EL (cell line): ENCODE data around the gene N4BP2L2.
A peak's percentile ranks its signal among the peaks of the same experiment; 100 is the strongest.
"Not testable (repeated sequence)": the region's sequence is repeated elsewhere in the genome, so short reads cannot be mapped to it uniquely, and the experiment has no call there.

Experiments used
- DNase-seq: peaks from one replicate; pipeline ENCODE4 v3.0.0-alpha.2; 2016

Gene N4BP2L2

DNA sequence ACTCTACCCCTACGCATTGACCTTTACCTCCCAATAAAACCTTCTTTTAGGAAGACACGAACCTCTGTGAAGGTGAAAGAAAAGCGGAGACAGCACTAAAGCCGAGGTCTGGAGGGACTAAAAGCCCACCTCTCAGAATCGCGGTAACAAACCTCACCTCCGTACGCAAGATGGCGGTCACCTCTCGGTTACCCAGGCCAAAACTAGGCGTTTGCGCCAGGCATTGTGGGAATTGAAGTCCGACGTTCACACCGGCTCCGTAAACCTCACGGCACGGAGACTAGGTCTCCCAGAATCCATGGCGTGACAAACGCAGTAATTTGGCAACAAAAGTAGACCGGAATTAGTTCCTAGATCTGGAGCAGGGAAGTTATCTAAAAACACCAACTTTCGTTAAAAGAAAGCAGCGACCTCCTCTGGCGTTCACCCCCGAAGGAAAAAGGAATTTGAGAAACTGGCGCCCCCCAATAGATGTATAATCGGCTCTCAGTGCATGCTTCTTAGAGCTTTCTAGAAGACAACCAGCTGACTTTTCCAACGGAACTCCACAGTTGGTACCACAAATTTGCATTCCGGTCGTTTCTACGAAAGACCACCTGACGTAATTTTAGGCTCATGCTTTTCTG is at the start of gene N4BP2L2:
N4BP2L2 (minus strand) TSS at position 175 of the 626 bp plus-strand sequence. CDS start 1,768 bp downstream, outside the sequence.
- peak; percentile 97 for DNase-seq

DNA sequence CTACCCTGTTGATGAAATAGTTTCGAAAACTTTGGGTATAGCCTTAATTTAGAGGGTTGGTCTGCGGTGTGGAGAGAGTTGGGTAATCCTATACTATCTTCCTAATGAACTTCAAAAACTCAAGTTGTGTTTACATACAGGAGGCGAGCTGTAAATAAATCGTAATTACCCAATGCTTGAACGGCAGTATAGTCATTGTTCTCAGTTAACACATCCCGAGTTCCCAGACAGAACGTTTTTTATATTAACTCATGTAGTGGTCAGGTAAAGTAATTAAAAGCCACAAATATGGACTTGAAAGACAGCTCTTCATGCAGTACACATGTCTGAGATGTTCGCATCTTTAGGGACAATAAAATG is 49.2 kb upstream of the N4BP2L2 start:
- peak; percentile 15 for DNase-seq

DNA sequence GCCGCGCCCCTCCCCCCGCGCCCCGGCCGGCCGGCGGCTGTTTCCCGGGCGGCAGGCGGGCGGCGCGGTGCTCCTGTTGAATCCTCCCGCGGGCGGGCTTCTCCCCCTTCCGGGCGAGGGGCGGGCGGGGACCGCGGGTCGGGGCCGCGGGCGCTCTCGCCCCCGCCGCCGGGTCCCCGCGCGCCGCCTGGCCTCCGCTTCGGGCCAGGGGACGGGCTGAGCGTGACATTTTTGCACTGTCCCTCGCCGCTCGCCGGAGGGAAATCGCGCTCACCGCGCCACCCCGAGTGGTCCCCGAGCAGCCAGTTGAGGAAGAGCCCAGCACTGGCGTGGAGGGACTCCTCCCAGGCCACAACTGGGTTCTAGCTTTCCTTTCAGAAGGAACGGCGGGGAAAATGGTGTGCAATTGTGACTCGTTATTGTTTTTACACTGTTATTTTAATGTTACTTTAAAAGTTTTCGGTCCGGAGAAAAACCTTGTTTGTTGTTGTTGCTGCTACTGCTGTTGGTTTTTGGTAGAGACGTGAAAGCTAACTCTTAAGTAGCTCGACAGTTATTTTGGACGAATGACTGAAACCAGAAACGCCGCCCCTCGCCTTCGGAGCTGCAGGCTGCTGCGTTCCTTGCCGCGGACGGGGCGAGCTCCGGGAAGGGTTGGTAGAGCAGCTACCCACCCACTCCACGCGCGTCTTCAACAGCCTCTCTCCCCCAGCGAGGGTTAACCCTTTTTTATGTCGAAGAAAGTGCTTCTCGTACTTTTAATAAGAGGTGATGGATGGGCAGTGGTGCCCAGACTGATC is 48.6 kb upstream of the N4BP2L2 start:
- peak; percentile 61 for DNase-seq

DNA sequence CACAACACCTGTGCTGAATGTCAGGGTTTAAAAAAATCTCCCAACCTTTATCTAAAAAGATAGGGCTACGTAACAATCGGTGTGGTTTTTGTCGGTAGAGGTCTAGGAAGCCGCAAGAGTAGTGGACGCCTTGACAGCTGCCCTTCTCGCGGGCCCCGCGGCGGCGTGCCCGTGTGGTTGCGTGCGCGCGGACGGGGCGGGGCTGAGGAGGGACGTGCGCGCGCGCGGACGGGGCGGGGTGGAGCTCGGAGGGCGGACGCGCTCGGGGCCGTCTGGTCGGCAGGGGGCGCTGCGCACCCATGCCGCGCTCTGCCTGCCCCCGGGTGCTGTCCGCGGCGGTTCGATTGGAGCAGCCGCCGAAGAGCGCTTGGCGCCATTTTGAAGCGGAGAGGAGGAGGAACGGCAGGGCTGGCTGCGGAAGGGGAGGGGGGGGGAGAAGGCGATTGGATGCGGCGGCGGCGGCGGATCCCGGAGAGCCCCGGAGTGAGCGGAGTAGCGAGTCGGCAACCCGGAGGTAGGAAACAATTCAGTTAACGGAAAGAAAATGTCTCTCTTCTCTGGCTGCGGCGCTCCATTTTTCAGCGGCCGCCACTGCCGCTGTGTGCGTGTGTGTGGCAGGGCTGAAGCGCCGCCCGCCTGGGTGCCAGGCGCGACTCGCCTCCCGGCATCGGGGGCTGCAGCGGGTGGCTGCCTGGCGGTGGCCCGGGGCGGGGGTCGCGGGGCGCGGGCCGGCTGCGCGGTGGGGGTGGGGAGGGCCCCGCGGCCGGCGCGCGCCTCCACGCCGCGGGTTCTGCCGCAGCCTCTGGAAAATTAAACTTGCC is 47.7 kb upstream of the N4BP2L2 start, which contains the start of gene PDS5B:
PDS5B (plus strand) TSS at position 373 of the 821 bp plus-strand sequence. CDS start 62,321 bp downstream, outside the sequence.
- peak; percentile 94 for DNase-seq

DNA sequence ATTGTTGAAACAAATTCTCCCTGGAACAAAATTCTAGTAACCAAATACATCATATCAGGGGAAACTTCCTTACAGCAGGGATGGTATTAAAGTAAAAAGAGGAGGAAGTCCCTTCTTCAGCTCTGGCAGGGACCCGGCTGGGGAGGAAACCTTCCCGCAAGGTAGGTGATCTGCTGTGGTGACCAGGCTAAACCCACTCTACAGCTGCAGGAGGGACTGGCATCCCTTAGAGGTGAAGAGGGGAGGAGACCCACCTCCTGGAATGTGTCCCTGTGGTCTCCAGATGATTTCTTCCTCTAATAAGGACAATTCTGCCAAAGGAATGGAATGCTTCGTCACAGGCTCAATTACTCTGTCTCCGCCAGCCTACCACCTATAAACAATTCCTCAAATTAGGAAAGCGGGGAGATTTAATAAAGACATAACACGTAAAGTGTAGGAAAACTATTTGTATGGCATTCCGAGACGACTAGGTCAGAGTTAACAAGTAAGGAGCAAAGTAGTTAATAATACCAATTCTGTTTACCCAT is 47.0 kb upstream of the N4BP2L2 start:
- DNase-seq = no peak

DNA sequence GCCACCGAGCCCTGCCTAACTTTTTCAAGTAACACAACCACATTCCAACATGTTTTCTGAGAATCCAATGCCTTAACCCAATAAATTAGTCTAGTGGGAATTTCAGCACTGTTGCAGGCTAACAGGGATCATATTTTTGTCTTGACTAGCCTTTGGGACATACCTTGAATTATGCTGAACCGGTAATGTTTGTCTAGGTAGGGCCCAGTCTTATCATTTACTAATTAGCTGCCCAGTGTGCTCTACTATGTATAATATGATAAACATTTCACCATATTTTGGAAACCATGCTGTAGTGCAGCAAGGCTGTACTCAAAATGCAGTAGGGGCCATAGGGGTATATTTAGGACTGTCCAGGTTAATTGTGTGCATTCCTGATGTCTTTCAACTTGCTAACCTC is 44.4 kb upstream of the N4BP2L2 start:
- no peak for DNase-seq

DNA sequence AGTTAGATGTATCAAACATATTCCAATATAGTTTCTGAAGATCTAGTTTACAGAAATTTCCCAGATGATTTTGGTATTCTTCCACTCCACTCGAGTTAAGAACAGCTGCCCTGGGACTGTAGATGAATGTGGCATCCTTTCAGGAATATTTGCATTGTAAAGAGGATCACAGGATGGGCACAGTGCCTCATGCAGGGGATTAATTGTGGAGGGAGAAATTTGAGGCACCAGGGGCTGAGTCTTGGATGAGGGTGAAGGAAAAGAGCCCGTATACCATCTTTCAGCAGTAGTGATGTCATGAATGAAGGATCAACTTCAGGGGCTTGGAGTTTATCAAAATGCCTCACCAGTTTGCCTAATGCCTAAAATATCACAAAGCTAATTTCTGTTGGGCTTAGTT is 43.7 kb upstream of the N4BP2L2 start:
- no peak for DNase-seq

DNA sequence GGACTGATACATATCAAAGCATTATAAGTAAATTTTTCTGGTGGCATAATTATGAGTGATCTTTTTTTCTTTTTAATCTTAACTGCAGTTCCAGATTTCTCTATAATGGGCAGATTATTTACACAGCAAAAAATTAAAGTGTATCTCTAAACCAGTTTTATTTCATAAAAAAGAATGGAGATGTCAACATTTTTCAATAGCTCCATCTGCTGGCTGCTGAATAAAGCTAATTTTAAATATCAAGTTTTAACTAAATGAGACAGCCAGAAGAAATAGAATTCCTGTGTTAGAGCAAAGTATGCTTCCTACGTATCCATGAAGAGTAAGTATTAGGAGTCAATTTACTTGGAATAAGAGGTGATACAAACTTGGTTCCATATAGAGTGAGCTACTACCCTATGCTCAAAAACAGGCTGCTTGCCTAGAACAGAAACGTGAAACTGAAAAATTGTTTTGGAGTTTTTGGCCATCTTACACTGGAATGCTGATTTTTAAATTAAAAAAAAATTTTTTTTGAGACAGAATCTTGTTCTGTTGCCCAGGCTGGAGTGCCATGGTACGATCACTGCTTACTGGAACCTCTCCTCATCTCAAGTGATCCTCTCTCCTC is 42.7 kb upstream of the N4BP2L2 start:
- DNase-seq = peak; percentile 30

DNA sequence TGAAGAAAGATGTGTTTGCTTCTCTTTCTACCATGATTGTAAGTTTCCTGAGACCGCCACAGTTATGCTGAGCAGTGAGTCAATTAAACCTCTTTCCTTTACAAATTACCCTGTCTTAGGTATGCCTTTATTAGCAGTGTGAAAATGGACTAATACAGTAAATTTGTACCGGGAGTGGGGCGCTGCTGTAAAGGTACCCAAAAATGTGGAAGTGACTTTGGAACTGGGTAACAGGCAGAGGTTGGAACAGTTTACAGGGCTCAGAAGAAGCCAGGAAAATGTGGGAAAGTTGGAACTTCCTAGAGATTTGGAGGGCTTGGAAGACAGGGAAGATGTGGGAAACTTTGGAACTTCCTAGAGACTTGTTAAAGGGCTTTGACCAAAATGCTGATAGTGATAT is 38.4 kb upstream of the N4BP2L2 start:
- no peak for DNase-seq

DNA sequence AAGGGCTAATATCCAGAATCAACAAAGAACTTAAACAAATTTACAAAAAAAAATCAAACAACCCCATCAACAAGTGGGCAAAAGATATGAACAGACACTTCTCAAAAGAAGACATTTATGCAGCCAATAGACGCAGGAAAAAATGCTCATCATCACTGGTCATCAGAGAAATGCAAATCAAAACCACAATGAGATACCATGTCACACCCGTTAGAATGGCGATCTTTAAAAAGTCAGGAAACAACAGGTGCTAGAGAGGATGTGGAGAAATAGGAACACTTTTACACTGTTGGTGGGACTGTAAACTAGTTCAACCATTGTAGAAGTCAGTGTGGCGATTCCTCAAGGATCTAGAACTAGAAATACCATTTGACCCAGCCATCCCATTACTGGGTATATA is 37.1 kb upstream of the N4BP2L2 start:
- not testable (repeated sequence) for DNase-seq

DNA sequence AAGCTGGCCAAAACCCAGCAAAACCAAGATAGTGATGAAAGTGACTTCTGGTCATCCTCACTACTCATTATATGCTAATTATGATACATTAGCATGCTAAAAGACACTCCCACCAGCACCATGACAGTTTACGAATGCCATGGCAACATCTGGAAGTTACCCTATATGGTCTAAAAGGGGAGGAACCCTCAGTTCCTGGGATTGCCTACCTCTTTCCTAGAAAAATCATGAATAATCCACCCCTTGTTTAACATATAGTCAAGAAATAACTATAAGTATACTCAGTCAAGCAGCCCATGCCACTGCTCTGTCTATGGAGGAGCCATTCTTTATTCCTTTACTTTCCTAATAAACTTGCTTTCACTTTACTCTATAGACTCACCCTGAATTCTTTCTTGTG is 22.2 kb upstream of the N4BP2L2 start:
- DNase-seq = not testable (repeated sequence)

DNA sequence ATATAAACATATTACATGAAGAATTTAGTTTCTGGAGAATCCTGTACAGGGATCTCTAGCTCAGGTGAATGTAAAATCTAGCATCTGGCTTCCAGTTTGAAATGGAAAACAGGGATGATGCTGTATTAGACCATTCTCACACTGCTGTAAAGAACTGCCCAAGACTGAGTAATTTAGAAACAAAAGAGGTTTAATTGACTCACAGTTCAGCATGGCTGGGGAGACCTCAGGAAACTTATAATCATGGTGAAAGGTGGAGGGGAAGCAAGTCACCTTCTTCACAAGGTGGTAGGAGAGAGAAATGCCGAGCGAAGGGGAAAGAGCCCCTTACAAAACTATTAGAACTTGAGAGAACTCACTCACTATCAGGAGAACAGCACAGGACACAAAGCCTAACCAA is 17.0 kb upstream of the N4BP2L2 start:
- no peak for DNase-seq

DNA sequence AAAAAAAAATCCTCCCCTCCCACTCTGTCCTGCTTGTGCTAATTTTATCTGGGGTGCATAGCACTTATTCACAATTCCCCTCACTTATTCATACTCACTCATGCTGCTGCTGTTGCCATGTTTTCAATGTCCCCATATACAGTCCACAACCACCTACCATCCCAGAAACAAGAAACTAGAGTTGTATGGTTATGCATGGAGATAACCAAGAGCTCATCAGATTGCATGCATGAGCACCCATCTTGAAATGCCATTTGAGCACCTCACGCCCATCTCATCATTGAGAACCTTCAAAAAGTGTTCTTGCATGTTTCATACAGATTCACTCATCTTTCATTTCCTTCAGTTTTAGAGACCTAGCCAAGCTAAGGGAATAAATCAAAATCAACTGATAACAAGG is 15.1 kb upstream of the N4BP2L2 start:
- no peak for DNase-seq

DNA sequence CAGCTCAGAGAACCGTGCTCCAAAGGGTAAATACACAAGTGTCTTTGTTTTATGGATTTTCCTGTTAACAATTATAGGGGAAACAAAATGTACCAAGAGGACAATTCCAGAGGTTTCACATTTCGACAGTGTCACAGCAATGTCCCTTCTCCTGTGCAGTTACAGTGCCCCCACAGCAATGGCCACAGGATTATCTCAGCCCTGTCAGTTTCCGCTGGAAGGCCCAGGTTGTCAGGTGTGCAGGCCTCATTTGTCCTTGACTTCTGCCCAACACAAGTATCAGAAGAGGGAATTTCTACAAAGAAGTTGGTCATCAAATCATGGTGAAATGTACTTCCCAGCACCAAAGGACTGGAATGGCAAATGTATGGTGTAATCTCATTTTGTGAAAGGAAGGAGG is 11.2 kb upstream of the N4BP2L2 start:
- no peak for DNase-seq

DNA sequence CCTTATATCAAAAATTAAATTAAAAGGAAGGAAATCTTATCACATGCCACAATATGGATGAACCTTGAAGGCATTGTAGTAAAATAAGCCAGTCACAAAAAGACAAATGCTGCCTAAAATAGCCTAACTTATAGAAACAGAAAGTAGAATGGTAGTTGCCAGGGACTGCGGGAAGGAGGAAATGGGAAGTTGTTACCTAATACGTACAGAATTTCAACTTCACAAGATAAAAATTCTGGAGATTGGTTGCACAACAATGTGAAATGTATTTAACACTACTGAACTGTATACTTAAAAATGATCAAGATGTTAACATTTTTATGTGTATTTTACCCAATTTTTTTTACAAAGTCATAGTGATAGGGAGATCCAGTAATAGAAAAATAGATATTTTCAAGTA is 10.2 kb upstream of the N4BP2L2 start:
- peak; percentile 16 for DNase-seq

DNA sequence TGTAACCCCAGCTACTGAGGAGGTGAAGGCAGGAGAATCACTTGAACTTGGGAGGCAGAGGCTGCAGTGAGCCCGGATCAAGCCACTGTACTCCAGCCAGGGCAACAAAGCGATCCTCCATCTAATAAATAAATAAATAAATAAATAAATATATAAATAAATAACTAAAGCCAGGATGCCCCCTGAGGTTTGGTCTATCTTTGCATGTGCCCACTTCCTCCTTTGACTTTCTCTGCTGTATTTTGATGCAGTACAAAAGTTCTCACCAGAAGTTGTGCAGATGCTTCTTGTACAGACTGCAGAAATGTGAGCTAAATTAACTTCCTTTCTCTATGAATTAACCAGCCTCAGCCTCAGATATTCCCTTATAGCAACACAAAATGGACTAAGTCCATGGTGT is 6.5 kb upstream of the N4BP2L2 start:
- no peak for DNase-seq

DNA sequence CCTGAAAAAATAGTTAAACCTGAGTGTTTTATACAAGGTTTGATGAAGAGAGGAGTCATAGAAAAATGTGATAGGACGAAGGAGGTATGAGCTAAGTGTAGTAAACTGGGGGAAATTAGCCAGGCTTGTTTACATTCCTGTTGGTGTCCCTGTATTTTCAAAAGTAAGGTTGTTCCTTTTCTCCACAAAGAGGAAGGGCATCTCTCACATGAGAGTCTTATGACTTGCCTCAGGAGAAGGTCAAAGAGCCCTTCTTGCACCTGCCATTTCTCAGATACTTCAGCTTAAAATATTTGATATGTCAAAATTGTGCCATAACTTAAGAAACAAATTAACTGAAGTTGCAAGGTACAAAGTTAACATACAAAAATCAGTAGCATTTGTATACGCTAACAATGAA is 3.6 kb upstream of the N4BP2L2 start:
- no peak for DNase-seq

DNA sequence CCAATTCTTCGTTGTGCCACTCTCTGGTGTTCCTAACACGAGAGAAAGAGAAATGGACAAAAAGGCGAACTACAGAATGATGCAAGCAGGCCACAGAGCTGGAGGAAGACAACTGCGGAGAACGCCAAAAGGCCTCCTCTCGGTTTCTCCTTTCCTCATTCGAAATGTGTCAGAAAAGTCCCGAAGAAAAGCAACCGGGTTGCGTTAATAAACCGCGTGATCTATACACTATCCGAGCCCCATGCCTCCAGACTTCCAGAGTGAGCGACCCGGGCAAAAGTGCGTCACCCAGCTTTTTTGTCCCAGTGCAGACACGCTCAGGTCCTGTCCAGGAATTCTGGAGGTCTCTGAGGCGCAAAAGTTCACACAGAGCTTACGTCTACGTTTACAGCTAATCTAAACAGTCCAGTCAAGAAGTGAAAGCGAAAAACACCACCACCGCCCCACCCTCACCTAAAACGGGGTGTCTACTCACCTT is 413 bp downstream of the N4BP2L2 start:
- peak; percentile 52 for DNase-seq

DNA sequence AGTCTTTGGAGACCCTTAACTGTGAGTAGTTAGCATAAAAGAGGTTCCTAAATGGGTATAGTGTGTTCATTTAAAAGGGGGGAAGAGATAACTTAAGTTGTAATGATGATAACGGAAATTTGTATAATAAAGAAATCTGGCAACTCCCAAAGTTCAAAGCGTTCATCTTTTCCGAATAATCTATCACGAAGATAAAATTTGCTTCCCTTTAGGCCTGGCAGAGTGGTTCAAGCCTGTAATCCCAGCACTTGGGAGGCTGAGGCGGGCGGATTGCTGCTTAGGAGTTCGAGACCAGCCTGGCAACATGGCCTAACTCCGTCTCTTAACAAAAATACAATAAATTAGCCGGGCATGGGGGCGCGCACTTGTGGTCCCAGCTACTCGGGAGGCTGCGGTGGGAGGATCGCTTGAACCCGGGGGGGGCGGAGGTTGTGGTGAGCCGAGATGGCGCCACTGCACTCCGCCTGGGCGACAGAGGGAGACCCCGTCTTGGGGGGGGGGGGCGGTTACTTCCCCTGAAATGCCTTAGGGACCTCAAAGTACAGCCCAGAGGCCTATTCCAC is 934 bp downstream of the N4BP2L2 start:
- peak; percentile 22 for DNase-seq

DNA sequence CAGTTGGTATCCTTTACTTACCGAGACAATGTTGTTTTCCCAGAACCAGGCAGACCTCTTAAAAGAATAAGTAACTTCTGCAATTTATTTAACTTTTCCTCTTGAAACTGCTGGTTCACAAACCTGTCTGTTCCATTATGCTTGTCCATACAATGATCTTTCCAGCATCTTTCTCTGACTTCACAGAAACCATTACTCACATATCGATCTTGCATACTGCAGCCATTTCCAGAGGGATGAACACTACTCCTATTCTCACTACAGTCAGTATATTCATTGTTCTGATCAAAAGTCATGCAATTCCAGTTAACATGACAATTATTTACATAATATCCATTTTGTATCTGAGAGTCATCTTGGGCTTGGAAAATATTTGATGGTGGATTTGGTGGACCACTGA is 2.8 kb downstream of the N4BP2L2 start:
- DNase-seq = no peak

DNA sequence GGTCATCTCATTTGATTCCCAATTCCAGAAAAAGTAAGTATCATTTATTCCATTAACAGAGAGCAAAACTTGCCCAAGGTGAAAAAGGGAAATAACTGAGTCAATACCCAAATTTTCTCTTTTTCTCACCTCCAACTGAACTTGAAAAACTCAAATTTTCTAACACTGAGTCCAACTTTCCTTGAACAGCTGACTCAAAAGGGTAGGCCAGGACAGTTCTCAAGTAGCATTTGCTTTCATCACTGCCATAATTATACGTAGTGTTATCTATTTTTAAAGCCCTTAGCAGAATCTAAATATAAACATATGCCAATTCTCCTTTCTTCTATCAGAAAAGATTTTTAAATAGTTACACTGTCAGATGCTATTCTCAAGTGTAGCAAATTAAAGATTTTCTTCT is 3.5 kb downstream of the N4BP2L2 start:
- DNase-seq = no peak

DNA sequence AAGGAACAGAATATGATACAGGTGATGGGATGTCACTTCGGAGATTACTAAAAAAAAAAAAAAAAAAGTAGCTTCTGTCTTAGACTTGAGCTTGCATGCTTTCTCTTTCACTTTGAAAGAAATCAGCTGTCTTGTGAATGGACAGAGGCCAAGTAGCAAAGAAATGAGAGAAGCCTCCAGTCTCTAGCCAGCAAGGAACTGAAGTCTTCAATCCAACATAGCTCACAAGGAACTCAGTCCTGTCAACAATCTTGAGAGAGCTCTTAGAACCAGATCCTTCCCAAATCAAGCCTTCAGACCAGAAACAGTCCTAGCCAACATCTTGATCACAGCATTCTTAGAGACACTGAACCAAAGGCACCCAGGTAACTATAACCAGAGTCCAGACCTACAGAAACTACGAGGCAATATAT is 7.7 kb downstream of the N4BP2L2 start:
- peak; percentile 56 for DNase-seq
